ENCODE results near the gene CFTR. TPM values are rescaled to one million over a fixed set of nuclear protein-coding genes. Genes with fewer than 3 reads are reported as not detected.

The CFTR gene
- total RNA-seq, 1 donor from 2014 or later: 0.18 TPM

- no peaks in the 10 kb centered on the region for H3K4me1 Mint-ChIP-seq (ENCODE audit: unreplicated experiment)
- TF ChIP-seq, protein P1, sequence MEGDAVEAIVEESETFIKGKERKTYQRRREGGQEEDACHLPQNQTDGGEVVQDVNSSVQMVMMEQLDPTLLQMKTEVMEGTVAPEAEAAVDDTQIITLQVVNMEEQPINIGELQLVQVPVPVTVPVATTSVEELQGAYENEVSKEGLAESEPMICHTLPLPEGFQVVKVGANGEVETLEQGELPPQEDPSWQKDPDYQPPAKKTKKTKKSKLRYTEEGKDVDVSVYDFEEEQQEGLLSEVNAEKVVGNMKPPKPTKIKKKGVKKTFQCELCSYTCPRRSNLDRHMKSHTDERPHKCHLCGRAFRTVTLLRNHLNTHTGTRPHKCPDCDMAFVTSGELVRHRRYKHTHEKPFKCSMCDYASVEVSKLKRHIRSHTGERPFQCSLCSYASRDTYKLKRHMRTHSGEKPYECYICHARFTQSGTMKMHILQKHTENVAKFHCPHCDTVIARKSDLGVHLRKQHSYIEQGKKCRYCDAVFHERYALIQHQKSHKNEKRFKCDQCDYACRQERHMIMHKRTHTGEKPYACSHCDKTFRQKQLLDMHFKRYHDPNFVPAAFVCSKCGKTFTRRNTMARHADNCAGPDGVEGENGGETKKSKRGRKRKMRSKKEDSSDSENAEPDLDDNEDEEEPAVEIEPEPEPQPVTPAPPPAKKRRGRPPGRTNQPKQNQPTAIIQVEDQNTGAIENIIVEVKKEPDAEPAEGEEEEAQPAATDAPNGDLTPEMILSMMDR (IDR thresholded peaks at IDR 0.05; ENCODE audit: unreplicated experiment): no peak
- no peak overlapping the region for H3K27ac Mint-ChIP-seq (ENCODE audit: unreplicated experiment)
- no peak overlapping the region for H3K4me3 Mint-ChIP-seq (ENCODE audit: unreplicated experiment)
- no peak for DNase-seq (ENCODE audit: low spot score)
- H3K9me3 Mint-ChIP-seq (ENCODE audit: unreplicated experiment): no peaks in the 10 kb centered on the region
- no peaks in the 10 kb centered on the region for H3K36me3 Mint-ChIP-seq (ENCODE audit: low read depth, unreplicated experiment)
- H3K27me3 Mint-ChIP-seq (ENCODE audit: unreplicated experiment): peaks cover 4% of the 10 kb centered on the region
Observed at GRCh38 chr7:117621075-117621618, 141.3 kb downstream of the CFTR start.

DNA sequence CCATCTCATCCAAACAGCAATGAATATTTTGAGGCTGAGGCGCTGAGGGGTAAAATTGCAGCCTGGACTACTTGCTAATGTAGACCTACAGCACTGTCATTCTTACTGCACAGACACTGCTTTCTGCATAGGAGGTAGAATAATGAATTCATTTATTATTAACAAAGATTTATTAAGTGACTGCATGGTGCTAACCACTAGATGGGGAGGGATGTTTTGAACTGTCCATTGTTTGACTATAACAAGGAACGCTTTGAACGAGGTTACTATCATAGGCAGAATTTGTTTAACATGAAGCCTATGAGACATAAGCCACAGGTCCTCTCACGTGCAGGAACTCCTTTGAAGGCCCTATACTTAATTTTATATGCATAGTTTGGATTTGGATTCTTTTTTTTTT lies 143.8 kb downstream of the CFTR start:
- DNase-seq (ENCODE audit: low spot score): no peak
- Mint-ChIP-seq H3K4me3 (ENCODE audit: unreplicated experiment) (no peak overlapping the region), H3K4me1 (ENCODE audit: unreplicated experiment) (no peaks in the 10 kb centered on the region), H3K36me3 (ENCODE audit: low read depth, unreplicated experiment) (no peaks in the 10 kb centered on the region), H3K27me3 (ENCODE audit: unreplicated experiment) (no peaks in the 10 kb centered on the region), H3K9me3 (ENCODE audit: unreplicated experiment) (no peaks in the 10 kb centered on the region), H3K27ac (ENCODE audit: unreplicated experiment) (no peak overlapping the region)
- TF ChIP-seq, protein P1 (IDR thresholded peaks at IDR 0.05; ENCODE audit: unreplicated experiment): no peak

DNA sequence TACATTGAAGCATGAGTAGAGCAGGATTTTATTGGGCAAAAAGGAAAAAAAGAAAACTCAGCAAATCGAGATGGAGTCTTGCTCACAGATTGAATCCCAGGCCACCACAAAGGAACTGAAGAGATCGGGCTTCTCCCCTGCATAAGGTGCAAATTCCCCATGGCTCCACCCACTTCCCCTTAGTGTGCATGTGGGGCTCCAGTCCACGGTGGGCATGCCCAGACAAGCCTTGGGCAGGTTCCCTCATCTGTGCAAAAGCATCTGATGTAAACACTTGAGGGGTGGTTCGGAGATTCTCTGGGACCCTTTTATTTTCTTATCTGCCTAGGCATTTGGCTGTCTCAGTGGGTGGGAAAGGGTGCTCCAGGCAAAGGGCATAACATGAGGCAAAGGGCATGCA lies 150.7 kb downstream of the CFTR start:
- Mint-ChIP-seq H3K27me3 (ENCODE audit: unreplicated experiment) (no peaks in the 10 kb centered on the region), H3K36me3 (ENCODE audit: low read depth, unreplicated experiment) (no peaks in the 10 kb centered on the region), H3K9me3 (ENCODE audit: unreplicated experiment) (no peaks in the 10 kb centered on the region), H3K27ac (ENCODE audit: unreplicated experiment) (no peak overlapping the region), H3K4me1 (ENCODE audit: unreplicated experiment) (no peaks in the 10 kb centered on the region), H3K4me3 (ENCODE audit: unreplicated experiment) (no peak overlapping the region)
- no peak for DNase-seq (ENCODE audit: low spot score)
- TF ChIP-seq, protein P1 (IDR thresholded peaks at IDR 0.05; ENCODE audit: unreplicated experiment): no peak

DNA sequence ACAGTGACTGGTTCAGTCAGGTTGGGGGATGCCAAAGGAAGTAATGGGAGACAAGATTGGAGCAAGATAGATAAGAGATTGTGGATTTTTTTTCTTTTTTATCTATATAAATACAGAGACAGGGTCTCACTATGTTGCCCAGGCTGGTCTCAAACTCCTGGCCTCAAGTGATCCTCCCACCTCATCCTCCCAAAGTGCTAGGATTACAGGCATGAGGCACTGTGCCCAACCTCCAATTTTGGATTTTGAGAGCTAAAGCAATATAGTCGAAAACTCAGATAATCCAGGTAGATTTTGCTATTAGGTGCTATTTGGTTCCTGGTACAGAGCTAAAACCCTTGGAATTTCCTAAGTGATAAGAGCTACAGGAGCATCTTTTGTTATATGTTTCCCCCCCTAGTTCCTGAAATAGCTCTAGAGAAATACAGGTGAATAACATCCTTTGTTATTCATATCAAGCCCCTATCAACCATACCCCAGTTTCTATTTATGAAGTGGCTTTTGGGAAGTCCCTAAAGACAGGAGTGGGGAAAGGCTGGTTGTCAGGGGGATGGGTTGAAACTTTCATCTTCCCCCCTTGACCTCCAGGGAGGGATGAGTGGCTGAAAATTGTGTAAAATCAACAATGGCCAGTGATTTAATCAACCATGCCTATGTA lies 151.2 kb downstream of the CFTR start:
- Mint-ChIP-seq H3K4me3 (ENCODE audit: unreplicated experiment) (no peak overlapping the region), H3K9me3 (ENCODE audit: unreplicated experiment) (no peaks in the 10 kb centered on the region), H3K36me3 (ENCODE audit: low read depth, unreplicated experiment) (no peaks in the 10 kb centered on the region), H3K27ac (ENCODE audit: unreplicated experiment) (no peak overlapping the region), H3K4me1 (ENCODE audit: unreplicated experiment) (no peaks in the 10 kb centered on the region), H3K27me3 (ENCODE audit: unreplicated experiment) (no peaks in the 10 kb centered on the region)
- TF ChIP-seq, protein P1 (IDR thresholded peaks at IDR 0.05; ENCODE audit: unreplicated experiment): no peak
- no peak for DNase-seq (ENCODE audit: low spot score)

- no peak overlapping the region for H3K27ac Mint-ChIP-seq (ENCODE audit: unreplicated experiment)
- DNase-seq (ENCODE audit: low spot score): no peak
- H3K4me1 Mint-ChIP-seq (ENCODE audit: unreplicated experiment): no peaks in the 10 kb centered on the region
- H3K4me3 Mint-ChIP-seq (ENCODE audit: unreplicated experiment): no peak overlapping the region
- H3K9me3 Mint-ChIP-seq (ENCODE audit: unreplicated experiment): no peaks in the 10 kb centered on the region
- TF ChIP-seq, protein P1 (IDR thresholded peaks at IDR 0.05; ENCODE audit: unreplicated experiment): no peak
- H3K27me3 Mint-ChIP-seq (ENCODE audit: unreplicated experiment): no peaks in the 10 kb centered on the region
- no peaks in the 10 kb centered on the region for H3K36me3 Mint-ChIP-seq (ENCODE audit: low read depth, unreplicated experiment)
Observed at GRCh38 chr7:117631652-117632051, 151.8 kb downstream of the CFTR start.
